ENCODE data around the gene RGS3.
"Not testable (repeated sequence)": the region's sequence is repeated elsewhere in the genome, so short reads cannot be mapped to it uniquely, and the experiment has no call there.

Gene RGS3

GRCh38 chr9:113467183-113467582, 3.7 kb downstream of the RGS3 start:
- no peak for DNase-seq

DNA sequence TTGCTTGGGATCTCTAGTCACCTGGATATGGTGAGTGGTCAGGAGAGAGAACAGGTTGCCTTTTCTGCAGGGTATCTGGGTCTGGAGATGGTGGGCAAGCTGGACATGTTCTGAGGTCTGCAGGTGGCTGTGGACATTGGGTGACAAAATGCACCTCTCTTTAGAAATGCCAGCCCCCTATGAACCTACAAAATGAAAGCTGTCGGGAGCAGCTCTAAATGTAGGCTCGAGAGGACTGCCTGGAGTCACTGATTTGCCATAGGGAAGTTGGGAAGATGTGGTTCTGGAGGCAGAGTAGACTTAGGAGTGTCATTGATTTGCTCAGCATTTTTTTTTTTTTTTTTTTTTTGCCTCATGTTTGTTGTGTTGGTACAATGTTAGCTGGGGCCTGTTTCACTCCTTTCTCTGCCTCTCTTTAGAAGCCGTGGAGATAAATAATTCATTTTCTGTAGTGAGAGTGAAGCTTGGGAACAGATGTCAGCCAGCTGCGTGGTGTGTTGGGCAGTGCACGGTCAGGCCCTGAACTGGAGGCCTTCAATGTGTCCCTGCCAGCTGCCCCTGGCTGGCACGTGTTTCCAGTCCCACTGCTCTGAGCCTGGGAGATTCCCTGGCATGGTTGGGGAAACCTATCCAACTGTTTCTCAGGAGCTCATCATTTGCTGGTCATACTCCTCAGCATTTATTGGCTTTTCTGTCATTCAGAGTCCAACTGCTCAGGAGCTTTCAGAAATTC, 5.4 kb downstream of the RGS3 start:
- no peak for DNase-seq

- no peak for DNase-seq
Measured at GRCh38 chr9:113471143-113471542, 7.6 kb downstream of the RGS3 start.

DNA sequence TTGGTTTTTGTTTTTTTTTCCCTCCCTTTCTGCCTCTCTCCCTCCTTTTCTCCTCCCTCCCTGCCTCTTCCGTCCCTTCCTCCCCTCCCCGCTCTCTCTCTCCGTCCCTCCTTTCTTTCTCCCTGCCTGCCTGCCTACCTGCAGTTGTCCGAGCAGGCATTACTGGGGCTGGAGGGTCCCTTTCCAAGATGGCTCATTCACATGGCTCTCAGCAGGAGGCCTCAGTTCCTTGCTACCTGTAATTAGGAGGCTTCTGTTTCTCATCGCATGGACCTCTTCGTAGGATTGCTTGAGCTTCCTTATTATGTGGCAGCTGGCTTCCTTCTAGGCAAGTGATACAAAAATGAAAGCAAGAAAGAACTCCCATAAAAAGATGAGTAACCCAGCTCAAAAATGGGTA, 8.0 kb downstream of the RGS3 start:
- no peak for DNase-seq

DNA sequence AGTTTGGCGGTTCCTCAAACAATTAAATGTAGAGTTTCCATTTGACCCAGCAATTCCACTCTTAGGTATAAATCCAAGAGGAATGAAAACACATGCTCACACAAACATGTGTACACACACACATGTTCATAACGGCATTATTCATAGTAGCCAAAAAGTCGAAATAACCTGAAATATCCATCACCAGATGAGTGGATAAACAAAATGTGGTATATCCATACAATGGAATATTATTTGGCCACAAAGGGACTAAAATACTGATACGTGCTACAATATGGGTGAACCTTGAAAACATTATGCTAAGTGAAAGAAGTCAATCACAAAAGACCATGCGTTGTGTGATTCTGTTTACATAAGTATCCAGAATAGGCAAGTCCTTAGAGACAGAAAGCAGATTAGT, 8.7 kb downstream of the RGS3 start:
- no peak for DNase-seq

DNA sequence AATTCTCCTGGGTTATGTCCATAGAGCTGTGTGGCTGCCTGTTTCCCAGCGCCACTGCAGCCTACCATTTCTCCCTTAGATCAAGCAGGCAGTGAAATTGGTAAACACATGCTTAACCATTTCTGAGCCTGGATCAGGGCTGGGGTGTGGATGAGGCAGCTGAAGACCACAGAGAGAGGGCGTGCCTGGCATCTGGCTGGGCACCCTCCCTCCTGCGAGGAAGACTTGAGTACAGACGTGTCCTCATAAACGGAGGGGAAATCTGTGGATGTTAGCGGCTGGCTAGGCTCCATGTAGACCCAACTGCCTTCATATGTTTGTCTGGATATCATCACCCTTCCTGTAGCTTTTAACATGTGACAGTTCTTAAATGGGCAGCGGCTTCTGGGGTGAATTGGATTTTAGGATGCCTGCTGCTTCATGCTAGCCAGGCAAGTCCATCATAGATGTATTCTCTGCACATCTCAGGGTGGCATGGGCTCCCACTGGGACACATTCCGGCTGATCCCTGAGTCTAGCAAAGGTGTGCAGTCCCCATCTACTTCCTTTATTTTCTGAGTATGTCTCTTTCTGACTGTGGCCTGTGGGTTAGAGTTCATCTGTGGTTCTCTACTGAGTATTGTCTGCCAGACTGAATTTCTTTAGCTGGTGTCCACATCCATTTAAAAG, 11.0 kb downstream of the RGS3 start:
- DNase-seq: no peak

DNA sequence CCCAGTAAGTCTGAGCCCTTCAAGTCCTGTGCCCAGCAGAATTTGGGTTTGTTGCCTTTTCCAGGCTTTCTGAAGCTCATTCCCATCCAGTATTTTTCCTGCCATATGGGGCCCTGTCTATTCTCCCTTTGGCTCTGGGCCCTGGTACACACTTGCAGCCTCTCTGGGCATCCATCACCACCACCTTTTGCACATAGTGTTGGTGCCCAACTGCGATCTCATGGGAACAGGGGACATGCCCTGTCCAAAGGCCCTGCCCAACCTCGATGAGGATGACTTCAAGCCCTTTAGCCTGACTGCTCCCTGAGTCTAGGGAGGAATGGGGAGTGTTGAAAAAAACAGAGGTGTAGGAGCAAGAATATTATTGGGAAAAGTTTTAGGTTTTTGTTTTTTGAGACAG, 11.5 kb downstream of the RGS3 start:
- DNase-seq: no peak

DNA sequence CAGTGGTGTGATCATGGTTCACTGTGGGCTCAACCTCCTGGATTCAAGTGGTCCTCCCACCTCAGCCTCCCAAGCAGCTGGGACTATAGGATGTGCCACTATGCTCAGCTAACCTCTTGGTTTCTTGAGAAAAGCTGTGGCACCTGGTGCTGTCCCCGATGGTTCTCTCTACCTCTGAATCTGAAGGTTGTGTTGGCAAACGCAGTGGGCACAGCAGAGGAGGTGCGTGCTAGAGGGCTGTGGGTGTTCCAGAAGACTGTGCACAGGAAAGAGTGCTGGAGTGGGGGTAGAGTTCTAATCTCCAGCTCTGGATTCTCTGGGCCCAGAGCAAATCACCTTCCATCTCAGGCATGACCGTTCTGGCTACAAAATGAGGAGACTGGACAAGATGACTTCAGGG, 12.5 kb downstream of the RGS3 start:
- no peak for DNase-seq

- DNase-seq: no peak
Measured at GRCh38 chr9:113476511-113476916, 13.0 kb downstream of the RGS3 start.

GRCh38 chr9:113477058-113477457, 13.5 kb downstream of the RGS3 start:
- DNase-seq: no peak

- no peak for DNase-seq
Measured at GRCh38 chr9:113477661-113478060, 14.1 kb downstream of the RGS3 start.

- DNase-seq: peak; percentile 11
Measured at GRCh38 chr9:113479174-113479621, 15.7 kb downstream of the RGS3 start.

- no peak for DNase-seq
Measured at GRCh38 chr9:113480612-113481011, 17.1 kb downstream of the RGS3 start.

DNA sequence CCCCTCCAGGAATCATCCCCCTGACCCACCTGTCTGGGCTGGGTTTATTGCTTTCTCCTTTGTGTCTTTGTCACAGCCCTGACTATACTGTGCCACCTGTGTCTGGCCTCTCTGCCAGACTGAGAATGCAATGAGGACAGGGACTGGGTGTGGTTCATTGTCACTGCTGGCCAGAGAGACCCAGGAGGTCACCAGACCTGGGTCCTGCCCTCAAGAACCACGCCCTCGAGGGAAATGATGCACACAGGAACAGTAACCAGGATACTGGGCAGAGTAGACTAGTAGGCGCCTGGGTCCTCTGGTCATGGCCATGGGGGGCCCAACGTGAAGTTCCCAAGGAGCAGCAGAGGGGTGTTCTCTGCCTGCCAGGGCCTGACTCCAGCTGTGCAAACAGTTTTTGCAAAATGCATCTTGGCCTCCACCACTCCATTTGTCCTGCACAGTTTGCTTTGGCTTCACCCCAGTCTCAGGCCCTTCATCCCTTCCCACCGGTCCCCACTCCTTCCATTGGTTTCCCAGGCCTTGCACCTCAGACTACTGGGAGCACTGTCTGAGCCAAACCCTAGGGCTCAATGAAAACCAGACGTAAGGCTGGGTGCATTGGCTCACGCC, 17.8 kb downstream of the RGS3 start:
- no peak for DNase-seq

DNA sequence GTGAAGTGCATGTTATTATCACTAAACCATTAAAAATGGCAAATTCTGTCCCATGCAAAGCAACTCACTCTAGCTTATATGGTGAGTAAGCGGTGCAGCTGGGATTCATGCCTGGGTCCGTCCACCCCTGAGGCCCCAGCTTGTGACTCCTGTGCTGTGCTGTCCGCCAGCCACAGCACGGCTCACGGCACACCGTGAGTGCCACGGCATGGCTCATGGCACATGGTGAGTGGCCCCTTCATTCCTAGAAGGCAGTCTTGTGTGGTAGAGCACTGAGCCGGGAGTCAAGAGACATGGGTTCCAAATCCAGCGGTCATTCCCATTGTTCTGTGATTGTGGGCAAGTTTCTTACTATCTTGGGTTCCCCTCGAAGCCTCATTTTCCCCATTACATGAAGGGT, 18.8 kb downstream of the RGS3 start:
- DNase-seq: no peak

- DNase-seq: no peak
Measured at GRCh38 chr9:113482991-113483675, 19.6 kb downstream of the RGS3 start.

- no peak for DNase-seq
Measured at GRCh38 chr9:113483676-113484257, 20.2 kb downstream of the RGS3 start.

DNA sequence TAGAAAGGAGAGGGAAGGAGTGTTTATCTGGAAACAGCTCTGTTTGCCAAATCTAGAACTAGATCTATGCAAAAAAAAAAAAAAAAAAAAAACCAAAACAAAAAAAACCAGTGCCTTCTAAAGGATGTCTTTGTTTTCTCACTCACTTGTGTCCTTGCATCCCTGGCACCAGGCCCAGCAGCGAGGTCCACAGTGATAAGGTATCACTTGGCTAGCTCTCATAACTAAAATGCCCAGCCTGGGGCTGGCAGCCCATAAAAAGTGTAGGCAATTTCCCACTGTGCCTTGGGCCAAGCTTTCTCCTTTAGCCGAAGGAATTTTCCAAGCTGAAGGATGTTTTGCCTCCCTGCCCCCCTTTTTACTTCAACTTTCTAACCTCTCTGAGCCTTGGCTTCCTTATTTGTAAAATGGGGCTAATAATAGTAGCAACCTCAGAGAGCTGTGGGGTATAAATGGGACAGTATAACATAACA, 20.8 kb downstream of the RGS3 start:
- no peak for DNase-seq

GRCh38 chr9:113485761-113486115, 22.2 kb downstream of the RGS3 start:
- DNase-seq: no peak

GRCh38 chr9:113486327-113486726, 22.8 kb downstream of the RGS3 start:
- no peak for DNase-seq

DNA sequence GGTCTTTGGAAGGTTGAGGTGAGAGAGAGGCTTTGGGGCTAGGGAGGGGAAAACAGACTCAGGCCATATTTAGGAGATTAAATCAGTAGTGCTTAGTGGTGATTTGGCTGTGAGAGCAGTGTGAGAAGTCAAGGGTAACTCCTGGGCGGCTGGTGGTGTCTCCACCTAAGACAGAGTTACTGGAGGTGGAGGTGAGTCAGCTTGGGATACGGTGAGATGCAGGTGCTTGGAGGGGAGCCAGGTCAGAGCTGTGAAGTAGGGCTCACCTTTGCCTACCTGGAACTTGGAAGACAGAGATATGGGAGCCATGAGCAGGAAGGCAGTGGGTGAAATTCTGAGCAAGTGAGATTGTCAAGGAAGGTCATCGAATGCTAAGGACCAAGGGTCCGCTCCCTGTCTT, 24.5 kb downstream of the RGS3 start:
- no peak for DNase-seq

GRCh38 chr9:113488490-113488889, 25.0 kb downstream of the RGS3 start:
- DNase-seq: no peak

DNA sequence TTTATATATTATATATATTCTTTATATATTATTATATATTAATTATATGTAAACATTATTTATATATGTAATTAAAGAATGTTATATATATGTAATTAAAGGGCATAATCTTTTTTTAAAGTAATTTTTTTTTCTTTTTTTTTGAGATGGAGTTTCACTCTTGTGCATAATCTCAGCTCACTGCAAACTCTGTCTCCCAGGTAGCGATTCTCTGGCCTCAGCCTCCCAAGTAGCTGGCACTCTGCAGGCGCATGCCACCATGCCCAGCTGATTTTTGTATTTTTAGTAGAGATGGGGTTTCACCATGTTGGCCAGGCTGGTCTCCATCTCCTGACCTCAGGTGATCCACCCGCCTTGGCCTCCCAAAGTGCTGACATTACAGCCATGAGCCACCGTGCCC, 27.6 kb downstream of the RGS3 start:
- DNase-seq: not testable (repeated sequence)

Data from CD4-positive, alpha-beta T cell treated with Interferon gamma for 1 hour (primary cell).